Measurements from ENCODE around the gene ELMO3.

The ELMO3 gene

DNA sequence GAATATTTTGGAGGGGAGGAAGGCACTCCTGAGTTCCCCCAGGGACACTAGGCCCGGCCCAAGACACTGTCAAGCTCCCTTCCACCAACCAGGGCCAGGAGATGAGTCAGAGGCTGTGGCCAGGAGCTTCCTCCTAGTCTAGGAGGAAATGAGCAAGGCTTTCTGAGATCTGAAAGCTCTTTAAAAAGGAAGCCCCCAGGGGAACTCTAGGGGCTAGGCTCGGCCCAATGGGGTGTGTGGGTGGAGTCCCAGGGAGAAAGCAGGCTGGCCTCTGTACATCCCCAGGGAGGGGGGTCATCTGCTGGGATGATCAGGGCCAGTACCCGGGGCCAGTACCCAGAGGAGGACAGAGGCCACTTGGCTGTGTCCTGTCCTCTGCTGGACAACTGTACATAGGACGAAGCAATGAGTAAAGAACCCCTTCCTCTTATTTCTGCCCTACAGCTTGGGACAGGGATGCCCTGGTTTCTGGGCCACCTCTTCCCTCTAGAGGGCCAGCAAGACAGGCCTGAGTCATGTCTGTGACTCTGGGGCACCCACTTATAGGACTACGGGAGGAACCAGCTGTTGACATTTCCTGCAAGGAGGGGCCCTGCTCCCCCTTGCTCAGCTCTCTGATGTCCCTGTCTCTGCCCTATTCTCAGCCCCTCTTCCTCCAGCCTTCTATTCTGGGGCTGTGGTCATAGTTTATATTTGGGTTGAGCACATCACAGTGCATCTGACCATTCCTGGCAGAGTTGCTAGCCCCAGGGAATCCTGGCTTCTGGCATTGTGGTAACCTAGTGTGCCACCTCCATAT, 45.7 kb downstream of the ELMO3 start:
- peak; percentile 67 for DNase-seq

GRCh38 chr16:67245186-67245585, 46.3 kb downstream of the ELMO3 start:
- no peak for DNase-seq

GRCh38 chr16:67245674-67246080, 46.7 kb downstream of the ELMO3 start:
- DNase-seq = no peak

DNA sequence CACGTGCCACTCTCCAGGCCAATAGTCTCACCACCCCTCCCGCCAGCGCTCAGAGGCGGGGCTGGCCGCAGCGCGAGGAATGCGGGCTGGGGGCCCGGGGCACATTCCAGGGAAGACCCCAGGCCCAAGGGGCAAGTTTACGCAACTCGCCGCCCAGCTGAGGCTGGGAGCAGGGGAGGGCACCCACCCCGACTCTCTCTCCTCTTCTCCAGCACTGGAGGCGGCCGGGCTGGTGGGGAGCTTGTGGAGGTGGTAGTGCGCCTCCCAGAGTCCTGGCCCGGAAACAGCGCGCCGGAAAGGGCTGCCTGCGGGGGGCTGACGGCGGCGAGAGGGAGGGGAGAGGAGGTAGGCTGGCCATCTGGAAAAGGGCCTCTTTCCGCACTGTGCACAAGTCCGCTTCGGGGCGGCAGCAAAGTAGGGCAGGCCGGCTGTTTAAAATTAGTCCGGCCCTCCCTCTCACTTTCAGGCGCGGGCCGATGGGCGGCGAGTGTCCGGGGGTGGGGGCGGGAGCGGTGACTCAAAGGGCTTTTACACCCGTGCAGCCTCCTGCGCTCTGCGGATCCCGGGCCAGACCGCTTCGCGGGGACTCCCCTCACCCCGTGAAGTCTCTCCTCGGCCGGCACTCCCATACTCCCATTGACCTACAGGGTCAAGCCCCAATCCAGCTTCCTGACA, 47.3 kb downstream of the ELMO3 start:
- DNase-seq = peak; percentile 66

- DNase-seq = peak; percentile 66
Measured at GRCh38 chr16:67246756-67247191, 47.8 kb downstream of the ELMO3 start.

GRCh38 chr16:67247192-67248072, 48.5 kb downstream of the ELMO3 start, which contains the start of gene FHOD1:
Gene FHOD1 (minus strand): TSS chr16:67247481. CDS start chr16:67247410, 71 bp downstream.
- DNase-seq = peak; percentile 95

GRCh38 chr16:67248073-67248400, 49.1 kb downstream of the ELMO3 start:
- DNase-seq = no peak

DNA sequence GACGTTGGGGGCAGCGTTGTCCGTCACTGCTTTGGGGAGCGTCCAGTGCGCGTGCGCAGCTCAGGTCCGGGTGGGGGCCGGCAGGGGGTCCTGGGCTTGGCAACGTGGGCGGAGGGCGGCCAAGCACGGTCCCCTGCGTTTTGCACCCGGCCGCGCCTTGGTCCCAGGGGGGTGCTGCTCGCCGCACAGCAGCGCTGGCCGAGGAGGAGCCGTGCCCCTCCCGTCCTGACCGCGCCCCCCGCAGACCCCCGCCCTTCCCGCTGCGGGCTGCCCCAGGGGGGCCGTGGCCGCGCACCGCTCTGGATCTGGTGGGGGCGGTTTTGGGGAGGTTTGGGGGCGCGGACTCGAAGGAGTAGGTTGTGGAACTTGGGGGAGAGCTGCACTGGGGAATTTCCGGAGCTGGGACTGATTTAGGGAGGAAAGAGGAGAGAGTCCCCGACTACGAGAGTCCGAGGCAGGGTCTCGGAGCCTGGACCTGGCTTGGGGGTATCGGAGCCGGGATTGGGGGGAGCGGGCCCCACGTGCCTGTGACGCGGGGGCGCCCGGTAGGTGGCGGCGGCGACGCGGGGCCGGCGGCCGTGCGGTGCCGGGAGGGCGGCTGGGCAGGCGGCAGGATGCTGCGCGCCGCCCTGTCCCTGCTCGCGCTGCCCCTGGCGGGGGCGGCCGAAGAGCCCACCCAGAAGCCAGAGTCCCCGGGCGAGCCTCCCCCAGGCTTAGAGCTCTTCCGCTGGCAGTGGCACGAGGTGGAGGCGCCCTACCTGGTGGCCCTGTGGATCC, 49.7 kb downstream of the ELMO3 start, which contains the start of gene SLC9A5:
SLC9A5 (plus strand) TSS at position 579 of the 777 bp plus-strand sequence; CDS start at position 615, 36 bp downstream.
- no peak for DNase-seq

GRCh38 chr16:67249178-67250044, 50.5 kb downstream of the ELMO3 start:
- no peak for DNase-seq

DNA sequence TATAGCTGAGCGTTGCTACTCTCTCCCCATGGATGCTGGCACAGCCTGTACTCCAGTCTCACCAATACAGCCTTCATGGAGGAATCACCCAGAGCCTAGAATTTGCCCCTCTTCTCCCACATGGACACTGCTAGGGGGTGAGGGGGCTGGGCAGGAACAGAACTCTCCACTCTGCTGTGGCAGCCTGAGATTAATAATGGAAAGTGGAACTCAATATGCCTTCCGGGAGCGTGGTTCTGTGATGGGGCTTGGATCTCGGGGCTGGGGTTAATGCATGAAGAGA, 51.1 kb downstream of the ELMO3 start:
- no peak for DNase-seq

DNA sequence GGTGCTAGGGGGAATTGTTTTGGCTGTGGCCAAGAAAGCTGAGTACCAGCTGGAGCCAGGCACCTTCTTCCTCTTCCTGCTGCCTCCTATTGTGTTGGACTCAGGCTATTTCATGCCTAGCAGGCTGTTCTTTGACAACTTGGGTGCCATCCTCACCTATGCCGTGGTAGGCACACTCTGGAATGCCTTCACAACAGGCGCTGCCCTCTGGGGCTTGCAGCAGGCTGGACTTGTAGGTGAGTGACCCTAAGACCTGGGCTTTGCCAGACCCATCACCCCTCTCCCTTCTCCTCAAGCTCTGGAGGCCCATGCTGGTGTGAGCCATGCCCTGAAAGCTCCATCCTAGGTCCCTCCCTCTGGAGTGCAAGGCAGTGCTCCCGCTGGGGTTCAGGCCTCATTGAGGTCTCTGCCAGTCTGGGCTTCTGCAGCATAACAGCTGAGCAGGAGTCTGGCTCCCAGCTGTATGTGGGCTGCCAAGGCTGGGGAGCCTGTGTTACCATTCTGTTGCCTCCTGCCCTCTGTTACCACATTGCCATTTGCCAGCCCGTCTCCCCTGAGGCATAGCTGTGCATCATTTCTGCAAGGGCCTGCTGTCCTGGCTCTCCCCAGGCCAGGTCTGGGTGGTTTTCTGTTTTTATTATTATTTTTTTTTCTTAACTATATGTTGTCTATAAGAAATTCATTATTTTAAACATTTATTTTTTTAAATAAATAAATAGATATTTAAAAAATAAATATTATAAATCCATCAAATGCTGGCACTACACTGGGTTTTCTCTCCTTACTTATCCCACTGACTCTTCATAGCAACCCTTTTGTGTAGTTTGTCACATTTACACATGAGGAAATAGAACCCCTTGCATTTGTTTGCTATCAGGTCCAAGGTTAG, 53.9 kb downstream of the ELMO3 start:
- no peak for DNase-seq
